ENCODE results near the gene MYL7. TPM values are rescaled to one million over a fixed set of nuclear protein-coding genes. Genes with fewer than 3 reads are reported as not detected.

Gene MYL7
- total and polyA plus RNA-seq, 9 of the 15 experiments (the other 6 are each of a cell fraction or from before 2014, with no cell fraction given): not detected

DNA sequence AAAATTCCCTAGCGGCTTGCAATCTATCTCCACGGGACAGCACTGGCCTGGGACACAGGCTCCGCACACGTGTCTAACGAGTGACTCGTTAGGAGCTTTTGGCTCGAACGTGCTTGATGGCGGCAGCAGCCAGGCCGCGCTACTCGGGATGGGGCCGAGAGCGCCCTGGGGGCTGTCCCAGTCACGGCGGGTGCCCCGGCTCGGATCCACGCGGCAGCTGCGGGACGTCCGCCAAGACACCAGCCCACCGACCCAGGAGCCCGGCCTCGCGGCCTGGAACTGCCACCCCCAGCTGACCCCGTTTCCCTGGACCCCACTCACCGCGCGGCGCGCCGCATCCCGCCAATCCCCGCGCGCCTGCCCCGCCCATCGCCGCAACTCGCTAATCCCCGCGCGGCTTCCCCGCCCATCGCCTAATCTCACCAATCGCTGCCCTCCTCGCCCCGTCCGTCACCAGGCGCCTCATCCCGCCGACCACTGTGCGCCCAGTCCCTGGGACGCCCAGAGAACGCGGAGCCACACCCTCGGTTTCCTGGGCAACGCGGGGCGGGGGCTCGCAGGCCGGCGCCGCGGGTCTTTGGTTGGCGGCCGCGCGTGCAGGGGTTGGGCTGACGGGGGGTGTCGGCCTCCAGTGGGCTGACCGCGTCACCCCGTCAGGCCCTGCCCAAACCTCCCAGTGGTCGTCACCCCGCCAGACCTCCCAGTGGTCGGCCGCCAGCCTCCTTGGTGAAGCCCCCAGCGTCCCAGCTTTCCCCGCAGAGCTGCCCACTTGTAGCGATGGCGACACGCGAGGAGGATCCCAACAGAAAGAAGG is 17.7 kb downstream of the MYL7 start, which contains the start of gene POLD2 (continued):
- TF ChIP-seq, protein P1, sequence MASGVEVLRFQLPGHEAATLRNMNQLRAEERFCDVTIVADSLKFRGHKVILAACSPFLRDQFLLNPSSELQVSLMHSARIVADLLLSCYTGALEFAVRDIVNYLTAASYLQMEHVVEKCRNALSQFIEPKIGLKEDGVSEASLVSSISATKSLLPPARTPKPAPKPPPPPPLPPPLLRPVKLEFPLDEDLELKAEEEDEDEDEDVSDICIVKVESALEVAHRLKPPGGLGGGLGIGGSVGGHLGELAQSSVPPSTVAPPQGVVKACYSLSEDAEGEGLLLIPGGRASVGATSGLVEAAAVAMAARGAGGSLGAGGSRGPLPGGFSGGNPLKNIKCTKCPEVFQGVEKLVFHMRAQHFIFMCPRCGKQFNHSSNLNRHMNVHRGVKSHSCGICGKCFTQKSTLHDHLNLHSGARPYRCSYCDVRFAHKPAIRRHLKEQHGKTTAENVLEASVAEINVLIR (CRISPR knock-in tag; IDR thresholded peaks at IDR 0.05): no peak
- TF ChIP-seq, protein P2, sequence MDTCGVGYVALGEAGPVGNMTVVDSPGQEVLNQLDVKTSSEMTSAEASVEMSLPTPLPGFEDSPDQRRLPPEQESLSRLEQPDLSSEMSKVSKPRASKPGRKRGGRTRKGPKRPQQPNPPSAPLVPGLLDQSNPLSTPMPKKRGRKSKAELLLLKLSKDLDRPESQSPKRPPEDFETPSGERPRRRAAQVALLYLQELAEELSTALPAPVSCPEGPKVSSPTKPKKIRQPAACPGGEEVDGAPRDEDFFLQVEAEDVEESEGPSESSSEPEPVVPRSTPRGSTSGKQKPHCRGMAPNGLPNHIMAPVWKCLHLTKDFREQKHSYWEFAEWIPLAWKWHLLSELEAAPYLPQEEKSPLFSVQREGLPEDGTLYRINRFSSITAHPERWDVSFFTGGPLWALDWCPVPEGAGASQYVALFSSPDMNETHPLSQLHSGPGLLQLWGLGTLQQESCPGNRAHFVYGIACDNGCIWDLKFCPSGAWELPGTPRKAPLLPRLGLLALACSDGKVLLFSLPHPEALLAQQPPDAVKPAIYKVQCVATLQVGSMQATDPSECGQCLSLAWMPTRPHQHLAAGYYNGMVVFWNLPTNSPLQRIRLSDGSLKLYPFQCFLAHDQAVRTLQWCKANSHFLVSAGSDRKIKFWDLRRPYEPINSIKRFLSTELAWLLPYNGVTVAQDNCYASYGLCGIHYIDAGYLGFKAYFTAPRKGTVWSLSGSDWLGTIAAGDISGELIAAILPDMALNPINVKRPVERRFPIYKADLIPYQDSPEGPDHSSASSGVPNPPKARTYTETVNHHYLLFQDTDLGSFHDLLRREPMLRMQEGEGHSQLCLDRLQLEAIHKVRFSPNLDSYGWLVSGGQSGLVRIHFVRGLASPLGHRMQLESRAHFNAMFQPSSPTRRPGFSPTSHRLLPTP (IDR thresholded peaks at IDR 0.05; ENCODE audit: borderline replicate concordance, extremely low read depth, insufficient read length): no peak
- TF ChIP-seq RFX5 (IDR thresholded peaks at IDR 0.05; ENCODE audit: low read depth, low read length) (peak; percentile 86), ILF3 (IDR thresholded peaks at IDR 0.05; ENCODE audit: borderline replicate concordance) (no peak; the same call in 1 of the 2 replicates), PHB2 (IDR thresholded peaks at IDR 0.05; ENCODE audit: low read depth) (no peak), ZNF436 (CRISPR knock-in tag; IDR thresholded peaks at IDR 0.05) (no peak), TAL1 (IDR thresholded peaks at IDR 0.05) (no peak), PURB (CRISPR knock-in tag; IDR thresholded peaks at IDR 0.05; ENCODE audit: low read depth) (no peak), GTF2A2 (tag; IDR thresholded peaks at IDR 0.05) (no peak), RFX1 (IDR thresholded peaks at IDR 0.05) (peak; percentile 93), BCL6 (CRISPR knock-in tag; IDR thresholded peaks at IDR 0.05) (no peak), ZNF140 (CRISPR knock-in tag; IDR thresholded peaks at IDR 0.05) (no peak), ZNF77 (CRISPR knock-in tag; IDR thresholded peaks at IDR 0.05) (no peak), SETDB1 (IDR thresholded peaks at IDR 0.05; ENCODE audit: low read length) (no peak), LARP7 (IDR thresholded peaks at IDR 0.05) (no peak), PHF20 (IDR thresholded peaks at IDR 0.05; ENCODE audit: partially characterized antibody) (peak; percentile 76), MAFF (IDR thresholded peaks at IDR 0.05; ENCODE audit: low read length) (no peak), ZNF354B (CRISPR knock-in tag; IDR thresholded peaks at IDR 0.05) (no peak), CBFA2T3 (IDR thresholded peaks at IDR 0.05) (no peak), ETV5 (CRISPR knock-in tag; IDR thresholded peaks at IDR 0.05; ENCODE audit: low read depth) (peak; percentile 27; the same call in 1 of the 2 replicates), ZNF586 (CRISPR knock-in tag; conservative IDR thresholded peaks at IDR 0.05) (no peak)
- TF ChIP-seq, protein P3, sequence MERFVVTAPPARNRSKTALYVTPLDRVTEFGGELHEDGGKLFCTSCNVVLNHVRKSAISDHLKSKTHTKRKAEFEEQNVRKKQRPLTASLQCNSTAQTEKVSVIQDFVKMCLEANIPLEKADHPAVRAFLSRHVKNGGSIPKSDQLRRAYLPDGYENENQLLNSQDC (CRISPR knock-in tag; IDR thresholded peaks at IDR 0.05): no peak
- TF ChIP-seq, protein P4, sequence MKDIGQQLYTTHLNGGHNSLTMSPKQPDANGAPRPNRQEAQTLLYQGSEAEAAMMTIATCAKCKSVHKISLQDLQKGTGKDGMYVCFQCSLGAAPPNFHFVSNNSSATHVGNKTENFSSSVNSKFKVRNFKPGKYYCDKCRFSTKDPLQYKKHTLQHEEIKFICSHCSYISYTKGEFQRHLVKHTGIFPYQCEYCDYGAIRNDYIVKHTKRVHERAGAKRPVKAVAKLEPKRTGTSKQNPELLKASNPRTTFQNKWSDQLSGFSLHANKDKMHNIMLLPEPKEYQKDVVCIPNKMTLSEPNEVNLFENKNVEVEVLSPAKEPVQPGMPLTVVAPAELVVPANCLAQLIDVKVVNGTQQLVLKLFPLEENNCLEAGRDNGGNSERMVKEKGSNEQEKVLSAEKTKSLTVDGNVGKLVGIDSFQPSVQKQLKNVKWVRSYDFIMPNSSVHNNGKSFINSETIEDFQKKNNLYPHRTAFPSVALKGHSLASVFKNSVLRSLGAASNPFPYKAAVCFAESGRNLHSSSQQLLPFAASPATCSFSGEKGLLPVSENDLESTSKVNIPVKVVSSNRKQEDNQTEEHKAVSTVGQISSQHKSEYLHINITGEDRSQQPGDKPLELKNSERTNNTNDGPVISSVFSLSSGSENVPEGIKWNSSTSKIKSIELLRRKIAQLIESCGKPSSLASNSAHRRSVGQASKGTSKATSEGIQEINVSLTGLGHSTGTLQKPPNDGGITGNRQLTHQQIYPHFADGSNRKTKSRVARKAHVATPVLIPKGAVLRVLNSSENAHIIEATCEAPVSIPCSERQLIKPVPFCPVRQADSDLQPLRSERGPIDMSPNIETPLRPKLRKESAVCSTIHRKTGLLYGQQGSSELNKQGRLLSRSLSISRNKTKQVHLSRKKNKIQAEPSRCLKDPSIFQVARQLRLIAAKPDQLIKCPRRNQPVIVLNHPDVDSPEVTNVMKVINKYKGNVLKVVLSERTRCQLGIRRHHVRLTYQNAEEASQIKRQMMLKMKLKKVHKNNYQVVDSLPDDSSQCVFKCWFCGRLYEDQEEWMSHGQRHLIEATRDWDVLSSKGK (CRISPR knock-in tag; IDR thresholded peaks at IDR 0.05): no peak
